Stimulated activated CD8-positive, alpha-beta memory T cell treated with anti-CD3 and anti-CD28 coated beads, Interleukin-15, amount 100 ng/mL, for 1 hour (primary cell): ENCODE results near the gene PTPRC.
"Not testable (repeated sequence)": the region's sequence is repeated elsewhere in the genome, so short reads cannot be mapped to it uniquely, and the experiment has no call there.

Source experiments
- DNase-seq: peaks from one replicate; pipeline ENCODE4 v3.0.0-alpha.2; 2020; ENCODE audit warnings: low read depth

Gene PTPRC, protein sequence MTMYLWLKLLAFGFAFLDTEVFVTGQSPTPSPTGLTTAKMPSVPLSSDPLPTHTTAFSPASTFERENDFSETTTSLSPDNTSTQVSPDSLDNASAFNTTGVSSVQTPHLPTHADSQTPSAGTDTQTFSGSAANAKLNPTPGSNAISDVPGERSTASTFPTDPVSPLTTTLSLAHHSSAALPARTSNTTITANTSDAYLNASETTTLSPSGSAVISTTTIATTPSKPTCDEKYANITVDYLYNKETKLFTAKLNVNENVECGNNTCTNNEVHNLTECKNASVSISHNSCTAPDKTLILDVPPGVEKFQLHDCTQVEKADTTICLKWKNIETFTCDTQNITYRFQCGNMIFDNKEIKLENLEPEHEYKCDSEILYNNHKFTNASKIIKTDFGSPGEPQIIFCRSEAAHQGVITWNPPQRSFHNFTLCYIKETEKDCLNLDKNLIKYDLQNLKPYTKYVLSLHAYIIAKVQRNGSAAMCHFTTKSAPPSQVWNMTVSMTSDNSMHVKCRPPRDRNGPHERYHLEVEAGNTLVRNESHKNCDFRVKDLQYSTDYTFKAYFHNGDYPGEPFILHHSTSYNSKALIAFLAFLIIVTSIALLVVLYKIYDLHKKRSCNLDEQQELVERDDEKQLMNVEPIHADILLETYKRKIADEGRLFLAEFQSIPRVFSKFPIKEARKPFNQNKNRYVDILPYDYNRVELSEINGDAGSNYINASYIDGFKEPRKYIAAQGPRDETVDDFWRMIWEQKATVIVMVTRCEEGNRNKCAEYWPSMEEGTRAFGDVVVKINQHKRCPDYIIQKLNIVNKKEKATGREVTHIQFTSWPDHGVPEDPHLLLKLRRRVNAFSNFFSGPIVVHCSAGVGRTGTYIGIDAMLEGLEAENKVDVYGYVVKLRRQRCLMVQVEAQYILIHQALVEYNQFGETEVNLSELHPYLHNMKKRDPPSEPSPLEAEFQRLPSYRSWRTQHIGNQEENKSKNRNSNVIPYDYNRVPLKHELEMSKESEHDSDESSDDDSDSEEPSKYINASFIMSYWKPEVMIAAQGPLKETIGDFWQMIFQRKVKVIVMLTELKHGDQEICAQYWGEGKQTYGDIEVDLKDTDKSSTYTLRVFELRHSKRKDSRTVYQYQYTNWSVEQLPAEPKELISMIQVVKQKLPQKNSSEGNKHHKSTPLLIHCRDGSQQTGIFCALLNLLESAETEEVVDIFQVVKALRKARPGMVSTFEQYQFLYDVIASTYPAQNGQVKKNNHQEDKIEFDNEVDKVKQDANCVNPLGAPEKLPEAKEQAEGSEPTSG (N-terminal part only)

DNA sequence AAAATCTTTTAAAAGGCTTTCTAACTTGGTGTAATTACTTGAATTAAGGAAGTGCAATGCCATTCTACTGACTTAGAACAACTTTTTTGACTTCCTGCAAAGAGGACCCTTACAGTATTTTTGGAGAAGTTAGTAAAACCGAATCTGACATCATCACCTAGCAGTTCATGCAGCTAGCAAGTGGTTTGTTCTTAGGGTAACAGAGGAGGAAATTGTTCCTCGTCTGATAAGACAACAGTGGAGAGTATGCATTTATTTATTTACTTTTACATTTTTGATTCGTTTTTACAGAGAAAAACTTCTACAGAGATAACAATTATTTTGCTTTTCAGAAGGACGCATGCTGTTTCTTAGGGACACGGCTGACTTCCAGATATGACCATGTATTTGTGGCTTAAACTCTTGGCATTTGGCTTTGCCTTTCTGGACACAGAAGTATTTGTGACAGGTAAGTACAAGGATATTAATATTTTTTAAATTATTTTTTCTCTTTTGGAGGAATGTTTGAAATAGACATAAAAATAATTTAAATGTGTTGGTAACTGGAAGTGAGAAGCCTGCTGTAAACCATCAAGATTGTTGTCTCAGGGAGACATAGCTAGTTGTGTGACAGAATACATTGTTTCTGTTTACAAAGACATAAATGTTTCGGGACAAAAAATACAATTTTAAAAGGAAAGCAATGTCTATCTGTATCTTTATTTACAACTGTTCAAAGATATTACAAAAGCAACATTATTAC lies at the start of gene PTPRC:
Gene PTPRC, plus strand, starts transcription at position 147 of the 742 bp plus-strand sequence. Its CDS starts 229 bp downstream, at position 376.
- DNase-seq: no peak

GRCh38 chr1:198590454-198590853 lies 48.4 kb upstream of the PTPRC start:
- no peak for DNase-seq

- no peak for DNase-seq
These were observed 43.1 kb upstream of the PTPRC start for GRCh38 chr1:198595765-198596164.

DNA sequence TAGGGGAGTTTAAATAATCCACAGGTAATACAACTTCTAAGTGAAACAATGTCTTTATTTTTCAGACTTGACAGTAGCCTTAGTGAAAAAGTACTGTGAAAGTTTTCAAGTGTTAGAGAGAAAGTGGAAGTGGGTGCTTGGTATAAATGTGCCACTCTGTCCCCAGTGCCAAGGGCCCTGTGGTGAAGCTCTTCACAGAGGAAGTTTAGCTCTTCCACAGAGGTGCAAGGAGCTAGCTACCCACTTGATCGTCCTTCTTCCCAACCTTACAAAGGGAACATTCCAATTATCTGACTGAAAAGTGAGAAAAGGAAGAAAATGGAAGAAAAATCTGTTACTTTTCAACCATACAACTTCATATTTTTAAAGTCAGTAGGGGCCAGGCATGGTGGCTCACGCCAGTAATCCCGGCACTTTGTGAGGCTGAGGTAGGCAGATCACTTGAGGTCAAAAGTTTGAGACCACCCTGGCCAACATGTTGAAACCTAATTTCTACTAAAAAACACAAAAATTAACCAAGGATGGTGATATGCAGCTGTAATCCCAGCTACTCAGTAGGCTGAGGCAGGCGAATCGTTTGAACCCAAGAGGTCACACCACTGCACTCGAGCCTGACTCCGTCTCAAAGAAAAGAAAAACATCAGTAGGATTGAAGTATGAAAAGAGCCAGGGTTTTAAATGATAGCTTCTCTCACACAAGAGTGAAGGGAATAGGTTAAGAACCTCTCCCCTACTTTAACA lies 41.0 kb upstream of the PTPRC start:
- no peak for DNase-seq

DNA sequence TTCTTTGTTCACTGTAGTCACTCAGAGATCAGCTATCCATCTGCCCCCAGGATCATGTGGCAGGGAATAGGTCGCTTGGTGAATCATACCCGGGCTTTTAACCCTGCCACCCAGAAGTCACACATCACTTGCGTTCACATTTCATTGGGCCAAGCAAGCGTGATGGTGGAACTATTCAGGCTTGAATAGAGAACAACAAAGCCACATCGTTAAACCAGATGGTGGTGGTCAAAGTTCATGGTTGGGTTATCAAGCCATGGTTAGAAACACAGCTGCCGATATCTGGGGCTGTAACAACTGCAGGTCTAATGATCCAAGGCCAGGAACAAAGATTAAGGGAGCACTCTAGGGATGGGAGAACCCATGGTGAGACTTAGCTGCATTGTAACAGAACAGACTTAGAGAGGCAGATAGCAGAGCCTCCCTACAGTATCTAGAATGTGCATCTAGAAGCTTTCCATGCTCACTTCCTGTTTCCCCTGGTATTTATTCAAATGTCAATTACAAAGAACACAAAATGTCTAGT lies 40.0 kb upstream of the PTPRC start:
- DNase-seq: no peak

GRCh38 chr1:198599749-198600148 lies 39.1 kb upstream of the PTPRC start:
- no peak for DNase-seq

GRCh38 chr1:198600906-198601305 lies 37.9 kb upstream of the PTPRC start:
- DNase-seq: no peak

- not testable (repeated sequence) for DNase-seq
These were observed 37.5 kb upstream of the PTPRC start for GRCh38 chr1:198601310-198601709.

- DNase-seq: no peak
These were observed 36.6 kb upstream of the PTPRC start for GRCh38 chr1:198601936-198602889.

DNA sequence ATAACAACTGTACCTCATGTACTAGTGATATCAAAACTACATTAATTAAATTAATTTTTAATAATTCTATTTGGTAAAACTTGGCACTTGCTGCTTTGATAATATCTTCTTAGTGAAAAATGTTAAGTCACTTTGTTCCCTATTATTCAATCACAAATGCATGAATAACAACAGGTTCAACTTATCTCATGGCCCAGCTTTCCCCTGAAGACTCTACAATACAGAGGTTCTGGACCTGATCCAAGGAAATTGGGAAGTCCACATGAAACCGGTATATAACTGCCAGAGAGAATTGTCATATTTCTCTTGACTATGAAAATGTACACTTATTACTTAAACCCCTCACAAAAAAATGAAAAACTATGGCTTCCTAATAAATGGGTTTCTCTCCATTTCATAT lies 33.9 kb upstream of the PTPRC start:
- no peak for DNase-seq

- no peak for DNase-seq
These were observed 33.4 kb upstream of the PTPRC start for GRCh38 chr1:198605406-198605805.

GRCh38 chr1:198606020-198606438 lies 32.8 kb upstream of the PTPRC start:
- DNase-seq: no peak

DNA sequence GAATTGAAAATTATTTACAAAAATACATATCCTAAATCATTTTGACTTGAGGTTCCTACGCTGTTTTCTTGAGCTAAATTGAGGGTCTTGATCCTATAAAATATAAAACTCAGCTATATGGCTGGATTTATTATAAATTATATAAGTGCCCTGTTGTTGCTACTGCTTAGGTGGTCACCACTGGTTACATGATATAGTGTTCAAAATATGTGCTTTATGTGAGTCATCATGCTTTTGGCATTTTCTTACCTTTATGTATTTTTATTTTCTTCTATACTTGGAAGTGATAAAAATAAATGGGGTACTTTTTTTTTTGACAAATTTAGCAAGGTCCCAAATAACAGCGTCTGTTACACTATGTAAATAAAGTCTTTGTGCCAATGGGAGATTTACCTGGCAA lies 31.1 kb upstream of the PTPRC start:
- no peak for DNase-seq

GRCh38 chr1:198610362-198610761 lies 28.5 kb upstream of the PTPRC start:
- DNase-seq: no peak

- no peak for DNase-seq
These were observed 27.6 kb upstream of the PTPRC start for GRCh38 chr1:198611219-198611618.

DNA sequence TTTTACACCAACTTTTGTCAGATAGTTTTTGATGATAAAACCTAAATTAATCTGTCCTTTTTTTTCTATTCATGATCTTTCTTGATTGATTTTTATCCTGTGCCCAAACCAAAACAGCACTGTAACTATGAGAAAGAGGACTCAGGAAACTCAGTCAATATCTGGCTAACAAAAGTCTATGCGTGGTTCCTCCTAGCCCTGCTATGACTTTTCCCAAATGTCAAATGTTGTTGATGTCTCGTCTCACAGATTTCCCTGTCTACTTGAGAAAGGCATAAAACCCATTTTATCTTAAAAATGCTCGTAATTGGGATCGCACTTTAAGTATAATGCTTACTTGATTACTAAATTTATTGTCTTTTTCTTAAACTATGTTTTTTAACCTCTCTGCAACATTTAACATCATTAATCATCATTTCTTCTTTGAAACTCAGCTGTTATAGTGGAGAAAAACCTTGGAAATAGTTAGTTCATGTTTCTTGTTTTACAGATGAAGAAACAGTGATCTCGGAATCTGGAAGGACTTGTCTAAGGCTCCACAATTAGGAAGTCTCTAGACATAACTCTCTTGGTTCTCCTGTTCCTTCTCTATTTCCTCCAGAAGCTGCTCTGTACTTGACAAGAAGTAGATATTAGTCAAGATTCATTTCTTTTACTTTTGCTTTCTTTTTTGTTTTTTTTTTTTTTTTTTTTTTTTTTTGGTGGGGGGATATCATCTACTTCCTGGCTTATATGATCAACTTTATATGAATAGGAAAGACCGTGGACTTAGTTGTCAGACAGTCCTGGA lies 26.2 kb upstream of the PTPRC start:
- no peak for DNase-seq

DNA sequence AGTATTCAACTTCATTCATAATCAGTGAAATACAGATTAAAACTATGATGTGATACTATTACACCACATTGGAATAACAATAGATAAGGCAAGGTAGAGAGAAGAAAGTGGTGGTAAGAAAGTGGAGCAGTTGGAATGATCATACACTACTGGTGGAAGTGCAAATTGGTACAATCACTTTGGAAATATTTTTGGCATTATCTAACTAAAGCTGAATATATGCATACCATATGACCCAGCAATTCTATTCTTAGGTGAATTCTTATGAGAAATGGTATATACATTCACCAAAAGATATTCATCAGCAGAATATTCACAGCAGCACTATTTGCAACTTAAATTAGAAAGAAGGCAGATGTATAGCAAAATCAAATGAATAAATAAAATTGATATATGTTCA lies 21.4 kb upstream of the PTPRC start:
- DNase-seq: no peak

GRCh38 chr1:198619375-198620140 lies 19.3 kb upstream of the PTPRC start:
- no peak for DNase-seq
